Hematopoietic multipotent progenitor cell treated with erythropoietin and hydrocortisone succinate and interleukin-3 and kit ligand, for 4 days (in vitro differentiated cells): ENCODE results near the gene CCL18.
"Not testable (repeated sequence)": the region's sequence is repeated elsewhere in the genome, so short reads cannot be mapped to it uniquely, and the experiment has no call there.

Experiments used
- DNase-seq: peaks from one replicate; pipeline ENCODE4 v3.0.0-alpha.2; 2015

The CCL18 gene

GRCh38 chr17:36072431-36073121, 8.5 kb downstream of the CCL18 start:
- peak; percentile 91 for DNase-seq

GRCh38 chr17:36074365-36074764, 10.3 kb downstream of the CCL18 start:
- DNase-seq: no peak

- not testable (repeated sequence) for DNase-seq
These were observed 17.8 kb downstream of the CCL18 start for GRCh38 chr17:36081681-36082471.

GRCh38 chr17:36082482-36083120, 18.5 kb downstream of the CCL18 start:
- peak; percentile 87 for DNase-seq

- not testable (repeated sequence) for DNase-seq
These were observed 19.6 kb downstream of the CCL18 start for GRCh38 chr17:36083691-36084090.

- peak; percentile 70 for DNase-seq
These were observed 21.7 kb downstream of the CCL18 start for GRCh38 chr17:36085765-36086164.

GRCh38 chr17:36086791-36087190, 22.7 kb downstream of the CCL18 start:
- no peak for DNase-seq

GRCh38 chr17:36087471-36087870, 23.4 kb downstream of the CCL18 start:
- not testable (repeated sequence) for DNase-seq

- DNase-seq: not testable (repeated sequence)
These were observed 24.0 kb downstream of the CCL18 start for GRCh38 chr17:36087897-36088572.

- DNase-seq: no peak
These were observed 24.7 kb downstream of the CCL18 start for GRCh38 chr17:36088670-36089338.

- DNase-seq: no peak
These were observed 25.3 kb downstream of the CCL18 start for GRCh38 chr17:36089339-36089865.

GRCh38 chr17:36089888-36090836, 26.1 kb downstream of the CCL18 start, which contains the start of gene CCL3:
TSS of gene CCL3 (minus strand) at chr17:36090143. CDS start at chr17:36090058, 85 bp downstream.
- peak; percentile 48 for DNase-seq

GRCh38 chr17:36092230-36092629, 28.2 kb downstream of the CCL18 start:
- peak; percentile 56 for DNase-seq

GRCh38 chr17:36092715-36093114, 28.6 kb downstream of the CCL18 start:
- DNase-seq: not testable (repeated sequence)

- no peak for DNase-seq
These were observed 30.2 kb downstream of the CCL18 start for GRCh38 chr17:36094232-36094631.

GRCh38 chr17:36094746-36095145, 30.7 kb downstream of the CCL18 start:
- peak; percentile 33 for DNase-seq

- DNase-seq: no peak
These were observed 31.9 kb downstream of the CCL18 start for GRCh38 chr17:36095992-36096391.

- DNase-seq: not testable (repeated sequence)
These were observed 34.9 kb downstream of the CCL18 start for GRCh38 chr17:36099004-36099403.

- DNase-seq: peak; percentile 49
These were observed 39.4 kb downstream of the CCL18 start, which contains the start of gene CCL4 for GRCh38 chr17:36103401-36103975. TSS of gene CCL4 (plus strand) at chr17:36103827. CDS start at chr17:36103906, 79 bp downstream.

GRCh38 chr17:36104246-36104645, 40.2 kb downstream of the CCL18 start:
- not testable (repeated sequence) for DNase-seq
